Kidney (tissue), 14 donors: Measurements from ENCODE around the gene SH3PXD2A. TPM values are rescaled to one million over a fixed set of nuclear protein-coding genes. Genes with fewer than 3 reads are reported as not detected.

Source experiments
- DNase-seq, 5 donors: peaks; one replicate each; pipeline ENCODE4 v3.0.0-alpha.2; 2013 to 2020
- FAIRE-seq: peaks from 2 replicates; lab custom pipeline; 2012; peaks lifted over from hg19 to GRCh38; lab: Jason Lieb, UNC
- H3K27ac ChIP-seq, 2 donors: one replicate each; pipeline ENCODE4 v1.7.0; 2013; ENCODE audit warnings: low read depth in 2 of 2, low read length in 2 of 2, inconsistent platforms in 1 of 2
- H3K27me3 ChIP-seq: one replicate; pipeline ENCODE4 v1.7.1; 2013; ENCODE audit warnings: low read length, inconsistent platforms; ENCODE audit not compliant: control insufficient read depth, insufficient read depth
- H3K36me3 ChIP-seq, 3 donors: one replicate each; pipeline versions ENCODE4 v1.7.0 to v1.7.1; 2013; ENCODE audit warnings: low read length in 3 of 3, control low read depth in 1 of 3, inconsistent platforms in 1 of 3; ENCODE audit not compliant: insufficient read depth in 3 of 3, control insufficient read depth in 2 of 3
- H3K4me1 ChIP-seq, 3 donors: one replicate each; pipeline versions ENCODE4 v1.7.0 to v1.7.1; 2013; ENCODE audit warnings: low read length in 3 of 3, inconsistent platforms in 1 of 3, low read depth in 1 of 3; ENCODE audit not compliant: control insufficient read depth in 2 of 3, insufficient read depth in 2 of 3
- H3K4me3 ChIP-seq, 3 donors: one replicate each; pipeline versions ENCODE4 v1.7.0 to v1.8.1; 2013; ENCODE audit warnings: low read length in 3 of 3, control low read depth in 1 of 3, inconsistent platforms in 1 of 3
- H3K9ac ChIP-seq, 3 donors: one replicate each; pipeline versions ENCODE4 v1.7.0 to v1.7.1; 2013; ENCODE audit warnings: low read length in 3 of 3, control low read depth in 1 of 3, inconsistent platforms in 1 of 3
- H3K9me3 ChIP-seq, 3 donors: one replicate each; pipeline versions ENCODE4 v1.7.0 to v1.7.1; 2013; ENCODE audit warnings: low read length in 3 of 3, control low read depth in 1 of 3, inconsistent platforms in 1 of 3; ENCODE audit not compliant: control insufficient read depth in 2 of 3, insufficient read depth in 1 of 3
- intact Hi-C: fragments of 100-400 bp; cut with DNase I; formaldehyde crosslinking; loops from one replicate; pipeline ENCODE4 v1.11.1; 2022
- polyA plus RNA-seq: library from polyadenylated mRNA; stranded (reverse); fragments of 350-450 nt; fragmentation: Illumina TruSeq; extraction: RNeasy Lipid Tissue Mini Kit (QIAGEN cat#74804); gene quantifications from one replicate; pipeline ENCODE4 v1.2.3, GENCODE V29; 2014; ENCODE audit warnings: low read depth, low replicate concordance; ENCODE audit not compliant: insufficient read depth
- total RNA-seq: library from RNA; stranded (reverse); fragmentation: NEBNext Ultra II Directional; extraction: Animal tissue kit (Norgen Biotek cat#: 25700); gene quantifications from one replicate; pipeline ENCODE4 v1.2.1, GENCODE V29; 2021
- TF ChIP-seq, protein P1 (sequence below): IDR thresholded peaks from 3 replicates; pipeline ENCODE4 v1.5.1; 2012; ENCODE audit warnings: mild to moderate bottlenecking, moderate library complexity, borderline replicate concordance; ENCODE audit not compliant: insufficient read depth; ENCODE audit errors: extremely low read depth
- donor health status: control.
- donor health status: control.
- donor health status: control.
- donor health status: control.
- donor health status: control.
- donor health status: DM: yes; HTN: yes; CAD: no.
- donor health status: Normal renal cell carcinoma (clear cell type).

SH3PXD2A gene
- total and polyA plus RNA-seq, 2 donors from 2014 or later = 2.4 to 20.1 TPM

DNA sequence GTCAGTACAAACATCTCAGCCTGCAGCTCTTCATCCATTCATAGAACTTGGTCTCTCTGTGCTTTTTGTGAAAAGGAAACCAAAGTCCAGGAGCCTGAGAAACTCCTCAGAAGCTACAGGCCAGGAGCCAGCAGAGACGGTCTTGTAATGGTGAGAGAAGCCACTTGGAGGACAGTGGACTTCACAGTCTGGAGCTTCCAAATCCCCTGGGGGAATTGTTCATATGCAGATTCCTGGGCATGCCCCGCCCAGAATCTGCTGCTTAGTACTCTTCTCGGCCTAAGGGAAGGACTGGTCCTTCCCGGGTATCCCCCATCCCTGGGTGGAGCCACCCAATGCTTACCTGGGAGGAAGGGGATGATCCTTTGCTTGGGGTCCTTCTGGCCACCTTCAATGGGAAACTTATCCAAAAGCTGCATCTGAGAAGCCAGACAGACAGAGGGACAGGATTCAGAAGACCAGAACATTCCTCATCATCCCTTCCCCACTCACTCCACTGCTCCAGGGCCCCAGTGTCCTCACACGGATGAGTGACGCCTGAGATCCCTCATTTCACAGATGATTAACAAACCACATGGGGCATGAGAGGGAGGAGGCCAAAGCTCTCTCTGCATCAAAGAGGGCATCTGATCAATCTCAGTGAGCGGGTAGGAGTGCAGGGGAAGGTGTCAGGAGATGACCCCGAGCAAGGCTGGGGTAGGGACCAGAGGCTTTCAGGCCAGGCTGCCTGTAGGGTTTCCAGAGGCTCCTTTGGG is 88.4 kb downstream of the SH3PXD2A start:
- Histone ChIP-seq H3K4me1 (peaks cover 0 to 9% (median 5%) of the 10 kb centered on the region in 3 donors), H3K4me3 (no peak overlapping the region), H3K36me3 (no peaks in the 10 kb centered on the region), H3K9ac (no peak overlapping the region), H3K27ac (no peak overlapping the region), H3K27me3 (no peaks in the 10 kb centered on the region), H3K9me3 (no peaks in the 10 kb centered on the region)
- FAIRE-seq (no peak), DNase-seq (peak in 3 of 5 donors; percentile 56 to 85 (median 72))
- intact Hi-C loops = no loop called here
- TF ChIP-seq, protein P1, sequence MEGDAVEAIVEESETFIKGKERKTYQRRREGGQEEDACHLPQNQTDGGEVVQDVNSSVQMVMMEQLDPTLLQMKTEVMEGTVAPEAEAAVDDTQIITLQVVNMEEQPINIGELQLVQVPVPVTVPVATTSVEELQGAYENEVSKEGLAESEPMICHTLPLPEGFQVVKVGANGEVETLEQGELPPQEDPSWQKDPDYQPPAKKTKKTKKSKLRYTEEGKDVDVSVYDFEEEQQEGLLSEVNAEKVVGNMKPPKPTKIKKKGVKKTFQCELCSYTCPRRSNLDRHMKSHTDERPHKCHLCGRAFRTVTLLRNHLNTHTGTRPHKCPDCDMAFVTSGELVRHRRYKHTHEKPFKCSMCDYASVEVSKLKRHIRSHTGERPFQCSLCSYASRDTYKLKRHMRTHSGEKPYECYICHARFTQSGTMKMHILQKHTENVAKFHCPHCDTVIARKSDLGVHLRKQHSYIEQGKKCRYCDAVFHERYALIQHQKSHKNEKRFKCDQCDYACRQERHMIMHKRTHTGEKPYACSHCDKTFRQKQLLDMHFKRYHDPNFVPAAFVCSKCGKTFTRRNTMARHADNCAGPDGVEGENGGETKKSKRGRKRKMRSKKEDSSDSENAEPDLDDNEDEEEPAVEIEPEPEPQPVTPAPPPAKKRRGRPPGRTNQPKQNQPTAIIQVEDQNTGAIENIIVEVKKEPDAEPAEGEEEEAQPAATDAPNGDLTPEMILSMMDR = no peak

- H3K9me3 ChIP-seq = no peaks in the 10 kb centered on the region
- no peaks in the 10 kb centered on the region for H3K36me3 ChIP-seq
- intact Hi-C loops = no loop called here
- peak in 1 of 5 donors; percentile 89 for DNase-seq
- peaks cover 0 to 9% (median 5%) of the 10 kb centered on the region in 3 donors for H3K4me1 ChIP-seq
- no peak overlapping the region for H3K9ac ChIP-seq
- H3K4me3 ChIP-seq = no peak overlapping the region
- TF ChIP-seq, protein P1 = no peak
- FAIRE-seq = no peak
- no peaks in the 10 kb centered on the region for H3K27me3 ChIP-seq
- H3K27ac ChIP-seq = no peak overlapping the region
Measured at GRCh38 chr10:103765981-103766380, 89.4 kb downstream of the SH3PXD2A start.

DNA sequence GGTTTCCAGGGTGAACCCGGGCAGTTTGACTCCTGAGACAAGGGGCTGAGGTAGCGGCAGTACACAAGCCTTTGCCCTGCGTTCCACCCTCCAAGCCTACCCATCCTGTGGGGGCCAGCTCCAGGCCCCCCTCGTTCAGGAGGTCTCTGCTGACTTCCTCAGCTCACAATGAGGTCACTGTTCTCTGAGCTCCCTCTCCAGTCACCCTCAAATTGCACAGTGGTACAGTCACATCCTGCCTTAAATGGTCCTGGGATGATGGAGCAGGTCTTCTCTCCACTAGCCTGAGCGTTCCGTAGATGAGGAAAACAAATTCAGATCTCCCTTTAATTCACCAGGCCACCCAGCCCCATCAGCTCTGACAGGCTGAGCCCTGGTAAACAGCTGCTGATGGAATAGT is 90.2 kb downstream of the SH3PXD2A start:
- H3K9me3 ChIP-seq = no peaks in the 10 kb centered on the region
- H3K4me1 ChIP-seq = peaks cover 0 to 9% (median 5%) of the 10 kb centered on the region in 3 donors
- no peak overlapping the region for H3K27ac ChIP-seq
- no peaks in the 10 kb centered on the region for H3K36me3 ChIP-seq
- no peaks in the 10 kb centered on the region for H3K27me3 ChIP-seq
- FAIRE-seq (no peak), DNase-seq (no peak)
- H3K4me3 ChIP-seq = no peak overlapping the region
- TF ChIP-seq, protein P1 = no peak
- intact Hi-C loops = no loop called here
- H3K9ac ChIP-seq = no peak overlapping the region
